Muscle of leg (tissue), 11 donors: ENCODE measurements around the gene LRIT1. TPM values are rescaled to one million over a fixed set of nuclear protein-coding genes. Genes with fewer than 3 reads are reported as not detected.

Experiments used
- DNase-seq: peaks from one replicate; pipeline ENCODE4 v3.0.0; 2013
- H3K27ac ChIP-seq: one replicate; pipeline ENCODE4 v1.5.1; 2013; ENCODE audit warnings: mild to moderate bottlenecking, low read length, control low read depth
- H3K27me3 ChIP-seq: one replicate; pipeline ENCODE4 v1.6.1; 2013; ENCODE audit warnings: low read length; ENCODE audit not compliant: control insufficient read depth, insufficient read depth
- H3K36me3 ChIP-seq: one replicate; pipeline ENCODE4 v1.6.1; 2013; ENCODE audit warnings: low read length; ENCODE audit not compliant: control insufficient read depth, insufficient read depth
- H3K4me1 ChIP-seq: one replicate; pipeline ENCODE4 v1.6.1; 2013; ENCODE audit warnings: low read length; ENCODE audit not compliant: control insufficient read depth, insufficient read depth
- H3K4me3 ChIP-seq: one replicate; pipeline ENCODE4 v1.5.1; 2013; ENCODE audit warnings: low read length, control low read depth
- H3K9me3 ChIP-seq: replicated peaks from 2 replicates; pipeline ENCODE4 v1.6.1; 2013; ENCODE audit warnings: low read depth, low read length; ENCODE audit not compliant: control insufficient read depth
- WGBS: methylation state at CpG from one replicate; pipeline ENCODE4 v1.1.5; 2013; ENCODE audit warnings: missing lambda C conversion rate; ENCODE audit not compliant: insufficient coverage; 5-methylcytosine and 5-hydroxymethylcytosine counted together
- polyA plus RNA-seq, 8 donors: library from polyadenylated mRNA; unstranded; fragments of 120-200 nt; gene quantifications; one replicate each; pipeline versions ENCODE4 v1.2.1 to v1.2.3, GENCODE V29; 2013; ENCODE audit warnings: inconsistent platforms in 1 of 8, low replicate concordance in 1 of 8; ENCODE audit not compliant: insufficient read length in 8 of 8, insufficient read depth in 1 of 8
- total RNA-seq: library from RNA; stranded (reverse); fragments of 120-200 nt; gene quantifications from one replicate; pipeline ENCODE4 v1.2.4, GENCODE V29; 2013

The LRIT1 gene
- total and polyA plus RNA-seq, 9 donors, result not detected

GRCh38 chr10:84214612-84215235, 26.6 kb downstream of the LRIT1 start:
- no peaks in the 10 kb centered on the region for H3K36me3 ChIP-seq
- H3K27me3 ChIP-seq, result peaks cover 2% of the 10 kb centered on the region
- H3K27ac ChIP-seq, result no peak overlapping the region
- H3K4me3 ChIP-seq, result no peak overlapping the region
- no peaks in the 10 kb centered on the region for H3K4me1 ChIP-seq
- 50% methylated on average over 11 of the region's 12 CpGs for WGBS
- no peak for DNase-seq
- H3K9me3 ChIP-seq, result no peaks in the 10 kb centered on the region

- Histone ChIP-seq H3K4me1 (no peaks in the 10 kb centered on the region), H3K27me3 (peaks cover 2% of the 10 kb centered on the region), H3K36me3 (no peaks in the 10 kb centered on the region), H3K27ac (no peak overlapping the region), H3K4me3 (no peak overlapping the region), H3K9me3 (no peaks in the 10 kb centered on the region)
- DNase-seq, result no peak
- 71% methylated on average over 25 of the region's 25 CpGs for WGBS
Measured at GRCh38 chr10:84214046-84214572, 27.2 kb downstream of the LRIT1 start.

GRCh38 chr10:84213076-84213475, 28.3 kb downstream of the LRIT1 start:
- H3K9me3 ChIP-seq, result no peaks in the 10 kb centered on the region
- peaks cover 2% of the 10 kb centered on the region for H3K27me3 ChIP-seq
- no peaks in the 10 kb centered on the region for H3K36me3 ChIP-seq
- no peak overlapping the region for H3K27ac ChIP-seq
- WGBS, result 87% methylated on average over 9 of the region's 11 CpGs
- H3K4me3 ChIP-seq, result no peak overlapping the region
- H3K4me1 ChIP-seq, result no peaks in the 10 kb centered on the region
- DNase-seq, result no peak

- no peak for DNase-seq
- Histone ChIP-seq H3K27ac (no peak overlapping the region), H3K27me3 (peaks cover 2% of the 10 kb centered on the region), H3K36me3 (no peaks in the 10 kb centered on the region), H3K9me3 (no peaks in the 10 kb centered on the region), H3K4me3 (no peak overlapping the region), H3K4me1 (no peaks in the 10 kb centered on the region)
- 100% methylated on average over 2 of the region's 5 CpGs for WGBS
Measured at GRCh38 chr10:84212014-84212413, 29.3 kb downstream of the LRIT1 start.

DNA sequence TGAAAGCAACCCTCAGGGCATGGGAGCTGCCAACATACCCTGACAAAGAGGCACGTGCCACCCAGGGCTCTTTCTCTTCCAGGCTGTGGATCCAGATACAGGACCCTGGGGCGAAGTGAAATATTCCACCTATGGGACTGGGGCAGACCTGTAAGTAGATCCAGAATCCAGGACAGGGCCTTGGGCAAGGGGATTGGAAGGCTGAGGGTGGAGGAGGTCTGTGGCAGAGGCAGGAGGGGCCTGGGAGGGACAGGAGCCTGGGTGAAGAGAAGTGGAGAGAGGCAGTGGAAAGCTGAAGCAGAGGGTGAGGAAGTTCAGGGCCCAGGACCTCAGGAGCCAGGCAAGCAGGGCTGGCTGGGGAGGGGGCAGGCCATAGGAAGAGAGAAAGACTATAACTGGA, 29.8 kb downstream of the LRIT1 start:
- Histone ChIP-seq H3K4me3 (no peak overlapping the region), H3K27me3 (peaks cover 2% of the 10 kb centered on the region), H3K9me3 (no peaks in the 10 kb centered on the region), H3K36me3 (no peaks in the 10 kb centered on the region), H3K27ac (no peak overlapping the region), H3K4me1 (no peaks in the 10 kb centered on the region)
- no peak for DNase-seq
- WGBS, result 86% methylated on average over 2 of the region's 2 CpGs

DNA sequence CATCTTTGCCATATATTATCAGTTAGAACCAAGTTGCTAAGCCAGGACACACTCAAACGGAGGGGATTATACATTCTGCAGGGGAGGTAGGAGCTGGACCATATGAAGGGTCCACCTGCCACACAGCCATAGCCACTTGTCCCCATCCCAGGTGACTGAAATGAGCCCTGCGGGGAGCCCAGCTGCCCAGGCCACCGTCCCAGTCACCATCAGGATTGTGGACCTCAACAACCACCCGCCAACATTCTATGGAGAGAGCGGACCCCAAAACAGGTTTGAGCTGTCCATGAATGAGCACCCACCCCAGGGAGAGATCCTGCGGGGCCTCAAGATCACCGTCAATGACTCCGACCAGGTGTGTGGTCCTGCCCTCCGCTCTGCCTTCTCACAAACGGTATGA, 33.3 kb downstream of the LRIT1 start:
- no peaks in the 10 kb centered on the region for H3K27me3 ChIP-seq
- no peaks in the 10 kb centered on the region for H3K4me1 ChIP-seq
- WGBS, result 85% methylated on average over 9 of the region's 10 CpGs
- H3K9me3 ChIP-seq, result no peaks in the 10 kb centered on the region
- H3K36me3 ChIP-seq, result no peaks in the 10 kb centered on the region
- no peak for DNase-seq
- H3K27ac ChIP-seq, result no peak overlapping the region
- H3K4me3 ChIP-seq, result no peak overlapping the region

DNA sequence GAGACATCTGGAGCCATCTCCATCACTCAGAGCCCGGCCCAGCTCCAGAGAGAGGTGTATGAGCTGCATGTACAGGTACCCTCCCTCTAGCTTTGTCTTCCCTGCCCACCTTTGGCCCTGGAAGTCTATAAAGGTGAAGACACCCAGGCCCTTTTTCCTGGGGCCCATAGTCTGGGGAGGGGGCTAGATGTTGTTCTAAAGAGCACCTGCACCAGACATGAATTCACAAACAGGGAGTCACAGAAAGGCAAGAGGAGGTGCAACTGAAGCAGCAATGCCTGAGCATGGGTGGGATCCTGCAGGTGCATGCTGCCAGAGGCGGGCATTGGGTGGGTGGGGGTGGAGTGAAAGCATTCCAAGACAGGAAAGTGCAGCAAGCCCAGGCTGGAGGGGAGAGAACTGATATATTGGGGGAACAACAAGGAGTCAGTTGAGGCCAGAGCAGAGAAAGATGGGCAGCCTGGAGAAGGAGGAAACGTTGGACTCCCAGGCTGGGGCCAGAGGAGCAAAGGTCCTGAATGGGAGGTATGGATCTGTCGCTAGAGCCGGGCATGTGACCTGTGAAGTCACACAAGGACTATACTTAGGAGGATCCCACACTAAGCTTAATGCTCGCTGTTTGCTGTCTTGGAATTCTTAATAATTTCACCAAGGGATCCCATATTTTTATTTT, 35.4 kb downstream of the LRIT1 start:
- no peak for DNase-seq
- no peak overlapping the region for H3K27ac ChIP-seq
- no peak overlapping the region for H3K4me3 ChIP-seq
- 72% methylated on average over 4 of the region's 6 CpGs for WGBS
- H3K9me3 ChIP-seq, result no peaks in the 10 kb centered on the region
- H3K4me1 ChIP-seq, result no peaks in the 10 kb centered on the region
- no peaks in the 10 kb centered on the region for H3K27me3 ChIP-seq
- no peaks in the 10 kb centered on the region for H3K36me3 ChIP-seq

DNA sequence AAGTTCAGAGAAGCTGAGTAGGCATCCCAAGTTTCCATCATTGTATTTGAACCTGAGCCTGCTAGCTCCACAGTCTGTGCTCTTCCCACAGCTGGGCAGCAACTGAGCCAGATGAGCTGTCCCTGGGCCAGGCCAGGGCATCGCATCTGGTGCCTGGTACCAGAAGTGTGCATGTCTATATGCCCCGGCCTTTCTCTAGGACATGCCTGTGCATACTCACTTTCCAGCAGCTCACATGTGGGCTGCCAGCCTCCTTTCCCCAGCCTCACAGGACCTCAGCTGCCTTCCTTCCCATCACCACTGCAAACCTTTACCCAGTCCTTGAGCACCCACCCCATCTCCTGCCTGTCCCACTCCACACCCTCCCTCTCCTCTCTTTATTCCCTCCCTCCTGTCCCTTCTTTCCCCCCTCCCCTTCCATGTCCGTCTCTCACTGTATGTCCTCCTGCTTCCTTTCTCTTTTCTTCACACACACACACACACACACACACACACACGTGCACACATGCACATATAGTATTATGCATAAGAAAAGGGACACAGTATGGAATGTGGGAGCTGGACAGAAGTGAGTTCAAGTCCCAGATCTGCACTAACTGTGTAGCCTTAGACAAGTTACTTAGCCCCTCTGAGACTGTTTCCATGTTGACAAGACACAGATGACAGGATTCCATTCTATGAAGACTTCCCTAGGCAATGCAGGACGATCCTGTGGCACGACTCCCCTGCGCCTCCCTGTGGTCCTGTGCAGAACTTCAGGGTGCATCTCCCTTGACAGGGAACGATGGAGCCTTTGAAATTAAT, 36.1 kb downstream of the LRIT1 start:
- H3K27ac ChIP-seq, result no peak overlapping the region
- 35% methylated on average over 5 of the region's 8 CpGs for WGBS
- no peaks in the 10 kb centered on the region for H3K27me3 ChIP-seq
- no peaks in the 10 kb centered on the region for H3K36me3 ChIP-seq
- no peaks in the 10 kb centered on the region for H3K4me1 ChIP-seq
- no peak for DNase-seq
- H3K4me3 ChIP-seq, result no peak overlapping the region
- no peaks in the 10 kb centered on the region for H3K9me3 ChIP-seq

GRCh38 chr10:84204610-84205009, 36.7 kb downstream of the LRIT1 start:
- H3K4me1 ChIP-seq, result no peaks in the 10 kb centered on the region
- H3K27me3 ChIP-seq, result no peaks in the 10 kb centered on the region
- H3K9me3 ChIP-seq, result no peaks in the 10 kb centered on the region
- H3K4me3 ChIP-seq, result no peak overlapping the region
- H3K36me3 ChIP-seq, result no peaks in the 10 kb centered on the region
- WGBS, result no CpG with 5 or more reads among the region's 4 CpGs
- H3K27ac ChIP-seq, result no peak overlapping the region
- no peak for DNase-seq

- Histone ChIP-seq H3K9me3 (no peaks in the 10 kb centered on the region), H3K4me3 (no peak overlapping the region), H3K27me3 (no peaks in the 10 kb centered on the region), H3K27ac (no peak overlapping the region), H3K4me1 (no peaks in the 10 kb centered on the region), H3K36me3 (no peaks in the 10 kb centered on the region)
- 76% methylated on average over 4 of the region's 4 CpGs for WGBS
- DNase-seq, result no peak
Measured at GRCh38 chr10:84204122-84204521, 37.2 kb downstream of the LRIT1 start.
